ENCODE results near the gene DNASE1.

DNA sequence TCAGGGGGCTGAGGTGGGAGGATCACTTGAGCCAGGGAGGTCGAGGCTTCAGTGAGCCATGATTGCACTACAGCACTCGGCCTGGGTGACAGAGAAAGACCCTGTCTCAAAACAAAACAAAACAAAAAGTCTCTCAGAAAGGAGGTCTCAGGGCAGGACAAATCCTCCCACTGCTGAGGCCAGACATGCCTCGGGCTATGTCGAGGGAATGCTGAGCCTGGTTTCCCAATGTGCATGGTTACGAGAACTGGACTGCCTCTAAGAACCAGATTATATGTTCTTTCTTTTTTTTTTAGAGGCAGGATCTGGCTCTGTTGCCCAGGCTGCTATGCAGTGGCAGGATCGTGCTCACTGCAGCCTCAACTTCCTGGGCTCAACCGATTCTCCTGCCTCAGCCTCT is 35.2 kb downstream of the DNASE1 start:
- TF ChIP-seq CTCF (IDR thresholded peaks at IDR 0.05 in 4 of 5, conservative IDR thresholded peaks at IDR 0.05 in 1 of 5) (no peak), POLR2A (IDR thresholded peaks at IDR 0.05) (no peak)

All from gastrocnemius medialis (tissue), 4 donors.